Measurements from ENCODE around the gene FIBP.

FIBP gene

GRCh38 chr11:65891219-65892136, 3.2 kb upstream of the FIBP start:
- H3K18ac ChIP-seq (ENCODE audit: low read depth in 1 of 2, low read length in 2 of 2) = peak overlapping the region; percentile 94 to 96
- H2BK120ac ChIP-seq (ENCODE audit: low read depth, low read length) = peak overlapping the region; percentile 91
- peak overlapping the region; percentile 63 to 84 for H3K4me3 ChIP-seq (ENCODE audit: insufficient read depth in 1 of 2, low read depth in 1 of 2, low read length in 2 of 2)
- H2AK5ac ChIP-seq (ENCODE audit: low read length, severe bottlenecking) = peak overlapping the region; percentile 9
- peaks cover 47% of the 10 kb centered on the region for H3K4me1 ChIP-seq (ENCODE audit: control insufficient read depth, insufficient read depth, low read depth, low read length)
- 2% methylated on average over 49 of the region's 57 CpGs for WGBS
- peak overlapping the region; percentile 29 for H4K8ac ChIP-seq (ENCODE audit: low read length)
- H3K9ac ChIP-seq (ENCODE audit: low read length) = peak overlapping the region; percentile 94
- H2BK5ac ChIP-seq (ENCODE audit: low read depth, low read length, poor library complexity, severe bottlenecking) = no peak overlapping the region
- peak overlapping the region; percentile 93 for H4K91ac ChIP-seq (ENCODE audit: low read length)
- no peak overlapping the region for H2AFZ ChIP-seq (ENCODE audit: low read depth, low read length)
- H2BK15ac ChIP-seq (ENCODE audit: low read depth, poor library complexity, severe bottlenecking) = peak overlapping the region; percentile 80
- peak overlapping the region in 1 of 2 experiments; percentile 84 for H3K23ac ChIP-seq (ENCODE audit: low read length in 2 of 2)
- peak overlapping the region; percentile 73 for H3K27ac ChIP-seq (ENCODE audit: low read length, poor library complexity, severe bottlenecking)
- peak overlapping the region; percentile 82 to 97 for H3K4ac ChIP-seq (ENCODE audit: low read depth in 1 of 2, low read length in 2 of 2)
- H2BK12ac ChIP-seq (ENCODE audit: low read length in 2 of 2) = peak overlapping the region in 1 of 2 experiments; percentile 74
- peak overlapping the region; percentile 97 for H3K4me2 ChIP-seq (ENCODE audit: low read length, poor library complexity, severe bottlenecking)
- H3K79me1 ChIP-seq (replicated peaks; ENCODE audit: low read length, poor library complexity, severe bottlenecking) = peaks cover 5% of the 10 kb centered on the region
- H3K14ac ChIP-seq (ENCODE audit: low read length in 2 of 2) = peak overlapping the region; percentile 5 to 68
- no peaks in the 10 kb centered on the region for H3K27me3 ChIP-seq (ENCODE audit: control insufficient read depth in 1 of 2, insufficient read depth in 1 of 2, low read length in 2 of 2)
- H3K36me3 ChIP-seq (ENCODE audit: control insufficient read depth in 1 of 2, insufficient read depth in 2 of 2, low read depth in 1 of 2, low read length in 2 of 2) = peaks cover 46% of the 10 kb centered on the region in 2 experiments
- no peaks in the 10 kb centered on the region for H3K9me3 ChIP-seq (ENCODE audit: control insufficient read depth, low read length)
- DNase-seq = no peak

GRCh38 chr11:65890324-65891218, 2.3 kb upstream of the FIBP start, which contains the start of gene CCDC85B:
Gene CCDC85B, plus strand, starts transcription at chr11:65890673. Its CDS starts 111 bp downstream, at chr11:65890784.
- H3K79me1 ChIP-seq (replicated peaks; ENCODE audit: low read length, poor library complexity, severe bottlenecking) = peaks cover 7% of the 10 kb centered on the region
- H2AFZ ChIP-seq (ENCODE audit: low read depth, low read length) = peak within 1 kb of the TSS; percentile 29
- no peak within 1 kb of the TSS for H2BK5ac ChIP-seq (ENCODE audit: low read depth, low read length, poor library complexity, severe bottlenecking)
- H4K8ac ChIP-seq (ENCODE audit: low read length) = peak within 1 kb of the TSS; percentile 87
- peak within 1 kb of the TSS; percentile 79 for H3K27ac ChIP-seq (ENCODE audit: low read length, poor library complexity, severe bottlenecking)
- H3K18ac ChIP-seq (ENCODE audit: low read depth in 1 of 2, low read length in 2 of 2) = peak within 1 kb of the TSS; percentile 94 to 96
- peak within 1 kb of the TSS; percentile 93 for H4K91ac ChIP-seq (ENCODE audit: low read length)
- H3K4me2 ChIP-seq (ENCODE audit: low read length, poor library complexity, severe bottlenecking) = peak within 1 kb of the TSS; percentile 97
- peak within 1 kb of the TSS; percentile 39 to 97 for H3K4ac ChIP-seq (ENCODE audit: low read depth in 1 of 2, low read length in 2 of 2)
- peak within 1 kb of the TSS; percentile 5 to 98 for H3K14ac ChIP-seq (ENCODE audit: low read length in 2 of 2)
- H3K27me3 ChIP-seq (ENCODE audit: control insufficient read depth in 1 of 2, insufficient read depth in 1 of 2, low read length in 2 of 2) = no peaks in the 10 kb centered on the region
- peaks cover 46% of the 10 kb centered on the region in 2 experiments for H3K36me3 ChIP-seq (ENCODE audit: control insufficient read depth in 1 of 2, insufficient read depth in 2 of 2, low read depth in 1 of 2, low read length in 2 of 2)
- H3K4me1 ChIP-seq (ENCODE audit: control insufficient read depth, insufficient read depth, low read depth, low read length) = peaks cover 43% of the 10 kb centered on the region
- peak; percentile 97 for DNase-seq
- H2BK12ac ChIP-seq (ENCODE audit: low read length in 2 of 2) = peak within 1 kb of the TSS; percentile 51 to 74
- peak within 1 kb of the TSS; percentile 22 to 84 for H3K23ac ChIP-seq (ENCODE audit: low read length in 2 of 2)
- H3K4me3 ChIP-seq (ENCODE audit: insufficient read depth in 1 of 2, low read depth in 1 of 2, low read length in 2 of 2) = peak within 1 kb of the TSS; percentile 63 to 87
- no peaks in the 10 kb centered on the region for H3K9me3 ChIP-seq (ENCODE audit: control insufficient read depth, low read length)
- H3K9ac ChIP-seq (ENCODE audit: low read length) = peak within 1 kb of the TSS; percentile 94
- peak within 1 kb of the TSS; percentile 34 for H2AK5ac ChIP-seq (ENCODE audit: low read length, severe bottlenecking)
- peak within 1 kb of the TSS; percentile 91 for H2BK120ac ChIP-seq (ENCODE audit: low read depth, low read length)
- H2BK15ac ChIP-seq (ENCODE audit: low read depth, poor library complexity, severe bottlenecking) = peak within 1 kb of the TSS; percentile 97
- under 1% methylated on average over 90 of the region's 94 CpGs for WGBS

- no peak for DNase-seq
- peak overlapping the region; percentile 30 to 79 for H3K18ac ChIP-seq (ENCODE audit: low read depth in 1 of 2, low read length in 2 of 2)
- no peaks in the 10 kb centered on the region for H3K27me3 ChIP-seq (ENCODE audit: control insufficient read depth in 1 of 2, insufficient read depth in 1 of 2, low read length in 2 of 2)
- no peak overlapping the region for H2AK5ac ChIP-seq (ENCODE audit: low read length, severe bottlenecking)
- H4K91ac ChIP-seq (ENCODE audit: low read length) = peak overlapping the region; percentile 46
- peaks cover 52 to 55% of the 10 kb centered on the region in 2 experiments for H3K36me3 ChIP-seq (ENCODE audit: control insufficient read depth in 1 of 2, insufficient read depth in 2 of 2, low read depth in 1 of 2, low read length in 2 of 2)
- peak overlapping the region; percentile 13 for H2BK120ac ChIP-seq (ENCODE audit: low read depth, low read length)
- peak overlapping the region; percentile 70 to 87 for H3K4me3 ChIP-seq (ENCODE audit: insufficient read depth in 1 of 2, low read depth in 1 of 2, low read length in 2 of 2)
- no peak overlapping the region for H3K23ac ChIP-seq (ENCODE audit: low read length in 2 of 2)
- H4K8ac ChIP-seq (ENCODE audit: low read length) = peak overlapping the region; percentile 45
- H2BK12ac ChIP-seq (ENCODE audit: low read length in 2 of 2) = no peak overlapping the region
- H3K27ac ChIP-seq (ENCODE audit: low read length, poor library complexity, severe bottlenecking) = peak overlapping the region; percentile 48
- H3K14ac ChIP-seq (ENCODE audit: low read length in 2 of 2) = peak overlapping the region in 1 of 2 experiments; percentile 68
- peak overlapping the region; percentile 33 for H2AFZ ChIP-seq (ENCODE audit: low read depth, low read length)
- H3K79me1 ChIP-seq (replicated peaks; ENCODE audit: low read length, poor library complexity, severe bottlenecking) = peaks cover 27% of the 10 kb centered on the region
- peaks cover 35% of the 10 kb centered on the region for H3K4me1 ChIP-seq (ENCODE audit: control insufficient read depth, insufficient read depth, low read depth, low read length)
- H3K9me3 ChIP-seq (ENCODE audit: control insufficient read depth, low read length) = no peaks in the 10 kb centered on the region
- WGBS = 1% methylated on average over 23 of the region's 23 CpGs
- peak overlapping the region; percentile 33 for H2BK15ac ChIP-seq (ENCODE audit: low read depth, poor library complexity, severe bottlenecking)
- H3K4ac ChIP-seq (ENCODE audit: low read depth in 1 of 2, low read length in 2 of 2) = peak overlapping the region; percentile 29 to 82
- peak overlapping the region; percentile 94 for H3K9ac ChIP-seq (ENCODE audit: low read length)
- H3K4me2 ChIP-seq (ENCODE audit: low read length, poor library complexity, severe bottlenecking) = peak overlapping the region; percentile 89
- H2BK5ac ChIP-seq (ENCODE audit: low read depth, low read length, poor library complexity, severe bottlenecking) = no peak overlapping the region
These were observed 528 bp downstream of the FIBP start for GRCh38 chr11:65887723-65888162.

Data from mesenchymal stem cell (in vitro differentiated cells and primary cell).